Hepatocyte (in vitro differentiated cells): ENCODE data around the gene NUDT3. TPM values are rescaled to one million over a fixed set of nuclear protein-coding genes. Genes with fewer than 3 reads are reported as not detected.
"Not testable (repeated sequence)": the region's sequence is repeated elsewhere in the genome, so short reads cannot be mapped to it uniquely, and the experiment has no call there.

Experiments
- DNase-seq: peaks from one replicate; pipeline ENCODE4 v3.0.0-alpha.2; 2016; ENCODE audit warnings: low spot score
- H2AFZ ChIP-seq: fragments of 200-600 bp; sonication (generic); 2 replicates; pipeline ENCODE4 v1.6.0; 2016; ENCODE audit warnings: antibody characterized with exemption, mild to moderate bottlenecking
- H3K27ac ChIP-seq: fragments of 200-600 bp; sonication (generic); 2 replicates; pipeline ENCODE4 v1.5.1; 2016; ENCODE audit warnings: mild to moderate bottlenecking
- H3K27me3 ChIP-seq: fragments of 200-600 bp; sonication (generic); 2 replicates; pipeline ENCODE4 v1.6.1; 2016
- H3K36me3 ChIP-seq: fragments of 200-600 bp; sonication (generic); replicated peaks from 2 replicates; pipeline ENCODE4 v1.5.1; 2016; ENCODE audit warnings: low read depth; ENCODE audit not compliant: insufficient read depth
- H3K4me1 ChIP-seq: fragments of 200-600 bp; sonication (generic); 2 replicates; pipeline ENCODE4 v1.5.1; 2016; ENCODE audit warnings: mild to moderate bottlenecking, moderate library complexity; ENCODE audit not compliant: insufficient read depth
- H3K4me2 ChIP-seq: fragments of 200-600 bp; sonication (generic); 2 replicates; pipeline ENCODE4 v1.6.0; 2016
- H3K4me3 ChIP-seq: fragments of 200-600 bp; sonication (generic); 2 replicates; pipeline ENCODE4 v1.5.1; 2016; ENCODE audit warnings: mild to moderate bottlenecking
- H3K79me2 ChIP-seq: fragments of 200-600 bp; sonication (generic); 2 replicates; pipeline ENCODE4 v1.6.0; 2017; ENCODE audit warnings: mild to moderate bottlenecking
- H3K9me2 ChIP-seq: fragments of 200-600 bp; sonication (generic); replicated peaks from 2 replicates; pipeline ENCODE4 v1.6.0; 2017; ENCODE audit warnings: mild to moderate bottlenecking; ENCODE audit not compliant: insufficient read depth
- H3K9me3 ChIP-seq: fragments of 200-600 bp; sonication (generic); 2 replicates; pipeline ENCODE4 v1.5.1; 2016; ENCODE audit warnings: low read depth, mild to moderate bottlenecking
- H4K20me1 ChIP-seq: fragments of 200-600 bp; sonication (generic); 2 replicates; pipeline ENCODE4 v1.6.0; 2016; ENCODE audit warnings: mild to moderate bottlenecking; ENCODE audit not compliant: insufficient read depth, poor library complexity, severe bottlenecking
- CTCF ChIP-seq: fragments of 200-600 bp; sonication (generic); IDR thresholded peaks from 2 replicates; pipeline ENCODE4 v1.5.1; 2016; ENCODE audit warnings: antibody characterized with exemption, mild to moderate bottlenecking; ENCODE audit not compliant: poor library complexity
- EZH2 ChIP-seq: fragments of 200-600 bp; sonication (generic); IDR thresholded peaks from 2 replicates; pipeline ENCODE4 v1.6.1; 2016; ENCODE audit warnings: antibody characterized with exemption, mild to moderate bottlenecking, borderline replicate concordance
- EZH2phosphoT487 ChIP-seq: fragments of 200-600 bp; sonication (generic); IDR thresholded peaks from one replicate; pipeline ENCODE4 v1.6.1; 2018; ENCODE audit warnings: antibody characterized with exemption, mild to moderate bottlenecking, low read depth, moderate library complexity; ENCODE audit not compliant: unreplicated experiment, severe bottlenecking
- WGBS: methylation state at CpG from one replicate; pipeline ENCODE4 v1.1.6; 2016; ENCODE audit warnings: low lambda C conversion rate; ENCODE audit errors: missing lambda C conversion rate; 5-methylcytosine and 5-hydroxymethylcytosine counted together
- polyA plus RNA-seq: library from polyadenylated mRNA; unstranded; fragments of >200 nt; fragmentation: Nextera tagmentation; extraction: Ambion mirVana; gene quantifications from 2 replicates; pipeline ENCODE4 v1.2.1, GENCODE V29; 2016
- total RNA-seq: library from RNA; depleted of rRNA; stranded (reverse); fragments of >200 nt; gene quantifications from 2 replicates; pipeline ENCODE4 v1.2.3, GENCODE V29; 2014

NUDT3 gene
- total and polyA plus RNA-seq, 2 experiments from 2014 or later, result 6.2 to 20.4 TPM

GRCh38 chr6:34358389-34358905 lies 34.0 kb downstream of the NUDT3 start:
- Histone ChIP-seq H2AFZ (no peak overlapping the region), H3K4me2 (peak overlapping the region; percentile 48), H3K79me2 (peaks cover 95% of the 10 kb centered on the region), H3K27me3 (no peaks in the 10 kb centered on the region), H3K36me3 (no peaks in the 10 kb centered on the region), H3K4me3 (no peak overlapping the region), H3K4me1 (peaks cover 19% of the 10 kb centered on the region), H4K20me1 (peaks cover 27% of the 10 kb centered on the region), H3K9me2 (no peaks in the 10 kb centered on the region), H3K27ac (peak overlapping the region; percentile 2), H3K9me3 (no peaks in the 10 kb centered on the region)
- peak; percentile 46 for DNase-seq
- 55% methylated on average over 3 of the region's 3 CpGs for WGBS
- TF ChIP-seq EZH2 (no peak), EZH2phosphoT487 (no peak), CTCF (no peak)

GRCh38 chr6:34357937-34358336 lies 34.5 kb downstream of the NUDT3 start:
- Histone ChIP-seq H3K27ac (no peak overlapping the region), H2AFZ (no peak overlapping the region), H3K4me3 (no peak overlapping the region), H4K20me1 (peaks cover 22% of the 10 kb centered on the region), H3K4me1 (peaks cover 14% of the 10 kb centered on the region), H3K79me2 (peaks cover 92% of the 10 kb centered on the region), H3K4me2 (peak overlapping the region; percentile 48), H3K9me3 (no peaks in the 10 kb centered on the region), H3K27me3 (no peaks in the 10 kb centered on the region), H3K36me3 (no peaks in the 10 kb centered on the region), H3K9me2 (no peaks in the 10 kb centered on the region)
- no peak for TF ChIP-seq CTCF
- TF ChIP-seq EZH2phosphoT487, result no peak
- no peak for TF ChIP-seq EZH2
- no peak for DNase-seq
- WGBS, result 92% methylated on average over 1 of the region's 1 CpG

- no peak for DNase-seq
- TF ChIP-seq CTCF (no peak), EZH2phosphoT487 (no peak), EZH2 (no peak)
- 95% methylated on average over 3 of the region's 3 CpGs for WGBS
- H3K27ac ChIP-seq, result no peak overlapping the region
- H3K9me2 ChIP-seq, result no peaks in the 10 kb centered on the region
- no peaks in the 10 kb centered on the region for H3K36me3 ChIP-seq
- H3K79me2 ChIP-seq, result peaks cover 90% of the 10 kb centered on the region
- H3K4me1 ChIP-seq, result peaks cover 21% of the 10 kb centered on the region
- H3K4me3 ChIP-seq, result no peak overlapping the region
- no peak overlapping the region for H2AFZ ChIP-seq
- no peak overlapping the region for H3K4me2 ChIP-seq
- H3K27me3 ChIP-seq, result no peaks in the 10 kb centered on the region
- H4K20me1 ChIP-seq, result peaks cover 25% of the 10 kb centered on the region
- H3K9me3 ChIP-seq, result no peaks in the 10 kb centered on the region
Observed at GRCh38 chr6:34355889-34356288, 36.6 kb downstream of the NUDT3 start.

- H3K27ac ChIP-seq, H3K4me2 ChIP-seq, H3K9me3 ChIP-seq, H3K4me3 ChIP-seq, H2AFZ ChIP-seq, H3K9me2 ChIP-seq, H3K27me3 ChIP-seq, DNase-seq, H3K36me3 ChIP-seq: not testable (repeated sequence)
- peaks cover 85% of the 10 kb centered on the region for H3K79me2 ChIP-seq
- 98% methylated on average over 6 of the region's 6 CpGs for WGBS
- peaks cover 27% of the 10 kb centered on the region for H3K4me1 ChIP-seq
- peaks cover 24% of the 10 kb centered on the region for H4K20me1 ChIP-seq
Observed at GRCh38 chr6:34354230-34354629, 38.2 kb downstream of the NUDT3 start.

GRCh38 chr6:34353530-34353929 lies 38.9 kb downstream of the NUDT3 start:
- not testable (repeated sequence) for H3K36me3 ChIP-seq, H3K9me2 ChIP-seq, H3K4me2 ChIP-seq, H3K27me3 ChIP-seq, H2AFZ ChIP-seq, H3K9me3 ChIP-seq, DNase-seq, H3K27ac ChIP-seq, H3K4me3 ChIP-seq
- Histone ChIP-seq H3K4me1 (peaks cover 20% of the 10 kb centered on the region), H4K20me1 (peaks cover 23% of the 10 kb centered on the region), H3K79me2 (peaks cover 84% of the 10 kb centered on the region)
- 91% methylated on average over 7 of the region's 7 CpGs for WGBS
